HFF-Myc (cell line): ENCODE results near the gene RPTOR.

Experiments
- DNase-seq: peaks from one replicate; pipeline ENCODE4 v3.0.0-alpha.2; 2011; ENCODE audit warnings: low read depth; ENCODE audit errors: extremely low read depth
- H3K4me3 ChIP-seq: replicated peaks from 2 replicates; pipeline ENCODE4 v1.5.1; 2011; ENCODE audit warnings: low read depth, mild to moderate bottlenecking, control low read depth, low read length
- TF ChIP-seq, protein P1 (sequence below): IDR thresholded peaks from 2 replicates; pipeline ENCODE4 v1.5.1; 2012; ENCODE audit warnings: mild to moderate bottlenecking, low read depth, low read length, control low read depth; ENCODE audit errors: missing control alignments

RPTOR gene

DNA sequence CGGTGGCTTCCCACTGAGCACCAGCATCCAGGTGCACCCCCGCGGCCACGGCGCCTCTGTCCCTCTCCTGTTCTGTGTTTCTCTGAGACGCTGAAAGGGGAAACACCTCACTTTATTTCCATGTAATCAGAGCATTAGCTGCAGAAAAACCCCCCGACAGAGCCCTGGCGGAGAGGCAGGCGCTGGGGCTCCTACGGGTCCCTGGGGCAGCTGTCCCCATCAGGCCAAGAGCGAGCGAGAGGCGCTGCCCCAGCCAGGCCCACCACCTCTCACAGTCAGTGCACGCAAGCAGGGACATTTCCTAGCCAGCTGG, 419.9 kb downstream of the RPTOR start:
- TF ChIP-seq, protein P1, sequence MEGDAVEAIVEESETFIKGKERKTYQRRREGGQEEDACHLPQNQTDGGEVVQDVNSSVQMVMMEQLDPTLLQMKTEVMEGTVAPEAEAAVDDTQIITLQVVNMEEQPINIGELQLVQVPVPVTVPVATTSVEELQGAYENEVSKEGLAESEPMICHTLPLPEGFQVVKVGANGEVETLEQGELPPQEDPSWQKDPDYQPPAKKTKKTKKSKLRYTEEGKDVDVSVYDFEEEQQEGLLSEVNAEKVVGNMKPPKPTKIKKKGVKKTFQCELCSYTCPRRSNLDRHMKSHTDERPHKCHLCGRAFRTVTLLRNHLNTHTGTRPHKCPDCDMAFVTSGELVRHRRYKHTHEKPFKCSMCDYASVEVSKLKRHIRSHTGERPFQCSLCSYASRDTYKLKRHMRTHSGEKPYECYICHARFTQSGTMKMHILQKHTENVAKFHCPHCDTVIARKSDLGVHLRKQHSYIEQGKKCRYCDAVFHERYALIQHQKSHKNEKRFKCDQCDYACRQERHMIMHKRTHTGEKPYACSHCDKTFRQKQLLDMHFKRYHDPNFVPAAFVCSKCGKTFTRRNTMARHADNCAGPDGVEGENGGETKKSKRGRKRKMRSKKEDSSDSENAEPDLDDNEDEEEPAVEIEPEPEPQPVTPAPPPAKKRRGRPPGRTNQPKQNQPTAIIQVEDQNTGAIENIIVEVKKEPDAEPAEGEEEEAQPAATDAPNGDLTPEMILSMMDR, result no peak
- no peak for DNase-seq
- no peak overlapping the region for H3K4me3 ChIP-seq

DNA sequence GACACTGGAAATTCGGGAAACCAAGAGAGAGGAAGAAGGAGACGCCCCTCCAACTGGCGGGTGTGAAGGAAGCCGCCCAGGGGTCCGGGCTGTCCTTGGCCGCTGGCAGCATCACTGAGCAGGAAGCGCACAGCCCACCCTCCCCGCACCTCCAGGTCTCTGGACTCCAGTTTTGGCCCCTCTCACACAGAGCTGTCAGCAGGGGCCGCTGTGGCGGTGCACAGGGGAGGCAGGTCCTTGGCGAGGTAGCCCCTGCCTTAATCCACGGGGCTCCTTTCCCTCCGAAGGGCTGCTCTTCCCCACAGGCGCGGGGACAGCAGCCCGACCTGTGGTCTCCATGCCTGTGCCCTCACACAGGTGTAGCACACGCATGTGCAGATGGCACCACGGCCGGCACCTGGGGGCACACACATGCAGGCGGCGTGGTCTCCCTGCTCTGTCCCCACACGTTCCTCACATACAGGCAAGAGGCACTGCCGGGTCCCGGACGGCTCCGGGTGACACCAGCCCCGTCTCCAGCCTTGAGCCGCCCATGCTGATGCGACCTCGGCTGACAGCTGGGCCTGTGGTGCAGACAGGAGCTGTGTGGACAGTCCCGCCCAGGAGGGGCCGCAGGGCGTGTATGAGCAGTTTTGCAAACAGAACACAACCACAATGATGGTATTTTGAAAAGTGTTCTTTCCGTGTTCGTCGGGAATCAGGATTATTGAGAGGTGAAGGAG, 420.4 kb downstream of the RPTOR start:
- DNase-seq, result no peak
- TF ChIP-seq, protein P1, result no peak

DNA sequence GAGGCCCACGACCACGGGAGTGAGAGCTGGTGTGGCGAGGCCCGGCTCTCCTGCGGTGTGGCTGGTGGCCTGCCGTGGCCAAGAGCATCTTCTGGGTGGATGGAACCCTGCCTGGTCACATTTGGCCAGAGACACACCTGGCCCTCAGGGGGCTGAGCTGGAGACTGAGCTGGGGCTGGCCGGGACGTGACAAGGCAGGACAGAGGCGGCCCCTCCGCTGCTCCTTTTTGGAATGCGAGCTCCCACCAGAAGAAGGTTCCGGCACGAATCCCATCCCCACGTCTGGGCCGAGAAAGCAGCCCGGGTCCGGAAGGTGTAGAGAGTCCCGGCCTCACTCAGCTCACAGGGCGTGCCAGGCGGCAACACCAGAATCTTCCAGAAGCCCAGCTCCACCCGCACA, 421.0 kb downstream of the RPTOR start:
- H3K4me3 ChIP-seq, result no peak overlapping the region
- TF ChIP-seq, protein P1, result no peak

More for the DNA sequence above, 420.4 kb downstream of the RPTOR start:
- H3K4me3 ChIP-seq, result no peak overlapping the region

DNA sequence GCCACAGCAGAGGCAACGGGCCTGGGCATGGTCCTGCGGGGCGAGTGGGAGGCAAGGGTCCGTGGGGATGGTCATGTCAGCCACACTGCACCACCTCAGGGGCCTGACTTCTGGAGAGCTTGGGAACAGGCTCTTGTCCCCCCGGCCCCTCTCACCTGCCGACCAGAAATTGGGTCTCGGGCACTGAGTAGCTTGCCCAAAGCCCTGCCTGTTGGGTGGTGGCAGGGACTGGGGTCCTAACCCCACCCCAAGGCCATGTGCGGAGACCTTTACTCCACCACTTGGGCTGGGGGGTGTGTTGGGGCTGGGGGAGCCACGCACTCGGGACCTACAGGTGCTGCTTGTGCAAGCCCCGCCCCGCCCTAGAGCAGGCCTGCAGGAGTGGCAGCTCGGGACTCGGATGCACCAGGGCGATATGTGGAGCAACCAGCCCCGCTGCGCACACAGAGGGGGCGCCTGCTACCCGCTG, 422.8 kb downstream of the RPTOR start:
- H3K4me3 ChIP-seq, result no peak overlapping the region
- TF ChIP-seq, protein P1, result no peak
- DNase-seq, result no peak

More for the DNA sequence above, 421.0 kb downstream of the RPTOR start:
- no peak for DNase-seq

DNA sequence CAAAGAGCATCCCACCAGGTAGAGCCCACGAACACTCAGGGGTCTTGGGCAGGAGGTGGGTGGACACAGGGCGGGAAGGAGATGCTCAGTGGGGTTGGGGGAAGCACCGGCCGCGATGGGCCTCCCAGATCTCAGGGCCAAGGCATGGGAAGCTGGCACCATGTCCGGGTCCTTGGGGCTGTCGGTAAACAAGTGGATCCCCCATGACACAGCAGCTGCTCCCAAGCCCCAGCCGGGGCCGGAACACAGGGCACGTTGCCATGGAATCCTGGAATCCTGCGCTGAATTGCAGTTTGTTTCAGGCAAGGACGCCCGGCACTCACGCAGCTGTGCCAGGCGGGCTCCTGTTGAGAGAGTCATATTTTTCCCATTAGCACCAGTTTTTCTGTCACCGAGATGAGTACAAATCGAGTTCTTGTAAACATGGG, 424.0 kb downstream of the RPTOR start:
- no peak overlapping the region for H3K4me3 ChIP-seq
- TF ChIP-seq, protein P1, result no peak
- DNase-seq, result no peak

DNA sequence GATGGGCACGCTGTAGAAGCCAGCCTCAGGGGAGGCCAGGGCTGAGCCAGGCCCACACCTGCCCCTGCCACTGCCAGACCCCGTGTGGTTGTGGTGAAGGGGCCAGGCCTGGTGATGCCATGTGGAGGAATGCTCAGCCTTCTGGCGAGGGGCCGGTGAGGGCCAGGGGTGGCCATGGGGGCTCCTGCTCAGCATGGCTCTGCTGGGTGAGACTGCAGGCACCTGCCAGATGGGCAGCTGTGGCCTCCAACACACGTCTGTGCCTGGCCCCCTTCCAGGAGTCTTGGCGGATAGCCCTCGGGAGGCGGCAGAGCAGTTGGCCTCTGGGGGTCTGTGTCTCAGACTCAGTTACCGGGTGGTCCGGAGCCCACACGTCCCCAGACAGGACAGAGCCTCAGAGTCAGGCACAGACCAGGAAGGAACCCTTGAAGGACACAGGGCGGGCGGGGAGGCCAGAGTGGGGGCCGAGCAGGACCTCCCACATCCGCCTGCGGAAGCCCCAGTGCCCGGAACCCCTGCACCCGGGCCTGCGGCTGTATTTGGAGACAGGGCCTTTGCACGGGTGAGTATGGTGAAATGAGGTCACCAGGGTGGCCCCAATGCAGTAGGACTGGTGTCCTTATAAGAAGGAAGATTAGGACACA, 424.5 kb downstream of the RPTOR start:
- TF ChIP-seq, protein P1, result no peak
- DNase-seq, result no peak
- H3K4me3 ChIP-seq, result no peak overlapping the region
